ENCODE results near the gene MREG. TPM values are rescaled to one million over a fixed set of nuclear protein-coding genes. Genes with fewer than 3 reads are reported as not detected.
"Not testable (repeated sequence)": the region's sequence is repeated elsewhere in the genome, so short reads cannot be mapped to it uniquely, and the experiment has no call there.

Gene MREG
- total RNA-seq, 1 donor from 2014 or later = 1.8 TPM

DNA sequence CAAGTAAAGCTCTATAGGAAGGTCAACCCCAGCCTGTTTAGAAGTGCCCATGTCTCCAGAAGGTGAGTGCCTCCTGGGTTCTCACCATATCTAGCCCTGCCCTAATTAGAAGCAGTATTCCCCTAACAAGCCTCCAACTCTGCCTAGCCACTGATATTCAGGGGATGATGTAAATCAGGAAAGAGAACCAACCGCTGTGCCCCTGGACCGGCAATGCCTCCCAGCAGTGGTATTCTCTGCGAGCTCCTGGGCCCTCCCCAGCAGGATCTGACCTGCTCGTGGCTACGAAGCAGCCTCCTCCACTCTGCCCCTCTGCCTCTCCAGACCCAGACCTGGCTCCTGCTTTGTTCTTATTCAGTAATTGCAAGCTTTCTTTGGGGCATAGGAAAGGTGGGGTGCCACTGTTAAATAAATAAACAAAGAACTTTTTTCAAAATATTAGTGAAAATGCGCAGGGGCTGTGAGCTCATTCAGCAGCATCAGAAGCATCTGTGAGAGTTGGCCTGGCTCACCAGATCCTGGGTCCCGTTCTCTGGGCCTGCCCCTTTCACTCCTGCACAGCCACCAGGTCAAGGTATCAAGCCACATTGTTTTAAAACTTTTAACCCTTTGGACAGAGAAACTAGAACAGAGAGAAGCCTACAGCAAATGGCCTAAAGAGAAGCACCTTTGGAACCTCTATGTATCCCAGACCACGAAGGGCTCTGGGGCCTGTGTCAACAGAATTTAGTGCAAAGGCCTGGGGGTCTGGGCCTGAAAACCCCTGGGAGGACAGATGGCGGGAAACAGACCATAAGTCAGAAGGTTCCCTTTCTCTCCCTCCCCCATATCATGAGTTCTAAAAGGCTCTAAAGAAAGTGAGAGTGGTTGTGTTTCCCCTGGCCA is 11.9 kb downstream of the MREG start:
- H3K4me3 Mint-ChIP-seq (ENCODE audit: unreplicated experiment) = no peak overlapping the region
- H3K36me3 Mint-ChIP-seq (ENCODE audit: low read depth) = peaks cover 3% of the 10 kb centered on the region
- no peak for DNase-seq (ENCODE audit: low spot score)
- H3K9me3 Mint-ChIP-seq (ENCODE audit: low read depth) = no peaks in the 10 kb centered on the region
- no peaks in the 10 kb centered on the region for H3K27me3 Mint-ChIP-seq (ENCODE audit: low read depth)
- no peak overlapping the region for H3K27ac Mint-ChIP-seq (ENCODE audit: unreplicated experiment)
- H3K4me1 Mint-ChIP-seq (ENCODE audit: low read depth) = peaks cover 10% of the 10 kb centered on the region
- TF ChIP-seq CTCF (IDR thresholded peaks at IDR 0.05) = no peak

DNA sequence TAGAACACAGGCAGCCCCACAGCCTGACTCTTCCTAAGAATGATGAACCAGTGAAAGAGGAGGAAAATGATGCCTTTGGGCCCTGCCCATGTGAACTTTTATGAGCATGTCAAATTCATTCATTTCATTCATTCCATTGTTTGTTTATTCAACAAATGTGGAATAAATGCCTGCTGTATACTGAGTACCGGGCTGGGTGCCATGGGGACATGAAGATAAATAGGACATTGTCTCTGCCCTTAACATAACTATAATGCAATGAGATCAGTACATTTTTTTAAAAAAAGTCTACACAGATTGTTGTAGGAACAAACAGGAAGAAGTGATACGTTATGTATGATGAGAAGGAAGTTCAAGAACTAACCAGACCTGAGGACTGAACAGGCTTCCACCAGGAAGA is 14.7 kb downstream of the MREG start:
- Mint-ChIP-seq H3K4me1 (ENCODE audit: low read depth) (peaks cover 6% of the 10 kb centered on the region), H3K36me3 (ENCODE audit: low read depth) (peaks cover 3% of the 10 kb centered on the region), H3K27me3 (ENCODE audit: low read depth) (no peaks in the 10 kb centered on the region), H3K9me3 (ENCODE audit: low read depth) (no peaks in the 10 kb centered on the region), H3K27ac (ENCODE audit: unreplicated experiment) (no peak overlapping the region), H3K4me3 (ENCODE audit: unreplicated experiment) (no peak overlapping the region)
- no peak for DNase-seq (ENCODE audit: low spot score)
- TF ChIP-seq CTCF (IDR thresholded peaks at IDR 0.05) = no peak

DNA sequence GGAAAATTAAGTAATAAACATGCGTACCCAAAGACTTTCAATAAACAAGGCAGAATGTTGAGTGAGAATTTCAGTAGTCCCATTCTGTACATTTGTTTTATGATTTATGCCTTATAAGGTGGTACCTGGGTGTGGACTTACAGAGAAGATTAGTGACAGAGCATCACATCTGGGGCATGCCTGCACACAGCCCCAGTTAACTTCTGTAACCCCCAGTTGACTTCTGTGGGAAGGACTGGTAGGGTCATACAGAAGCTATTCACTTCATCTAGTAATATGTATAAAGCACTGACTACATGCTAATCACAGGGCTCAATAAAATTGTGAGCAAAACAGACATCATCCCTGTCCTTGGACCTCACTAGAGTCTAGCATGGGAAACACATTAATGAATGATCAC is 16.1 kb downstream of the MREG start:
- no peak for TF ChIP-seq CTCF (IDR thresholded peaks at IDR 0.05)
- Mint-ChIP-seq H3K27ac (ENCODE audit: unreplicated experiment) (no peak overlapping the region), H3K27me3 (ENCODE audit: low read depth) (no peaks in the 10 kb centered on the region), H3K9me3 (ENCODE audit: low read depth) (no peaks in the 10 kb centered on the region), H3K36me3 (ENCODE audit: low read depth) (no peaks in the 10 kb centered on the region), H3K4me3 (ENCODE audit: unreplicated experiment) (no peak overlapping the region), H3K4me1 (ENCODE audit: low read depth) (peaks cover 5% of the 10 kb centered on the region)
- DNase-seq (ENCODE audit: low spot score) = no peak

DNA sequence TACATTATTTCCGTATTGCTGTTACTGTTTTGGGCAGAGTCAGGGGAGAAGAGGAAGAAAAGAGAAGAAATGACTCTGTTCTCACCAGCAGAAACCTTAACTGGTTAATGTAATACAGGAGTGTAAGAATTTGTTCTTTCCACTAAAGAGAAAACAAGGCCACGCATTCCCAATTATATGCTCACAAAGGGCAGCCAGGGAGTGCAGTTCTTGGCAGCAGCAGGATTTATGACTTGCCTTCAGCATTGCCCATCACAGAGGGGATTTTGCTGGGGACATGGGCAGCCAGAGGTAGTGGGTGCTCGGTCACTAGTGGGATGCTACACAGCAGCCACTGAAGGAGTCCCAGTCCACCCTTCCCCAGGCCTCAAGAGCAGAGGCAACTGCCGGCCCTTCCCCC is 18.4 kb downstream of the MREG start:
- no peak for TF ChIP-seq CTCF (IDR thresholded peaks at IDR 0.05)
- Mint-ChIP-seq H3K27me3 (ENCODE audit: low read depth) (no peaks in the 10 kb centered on the region), H3K4me3 (ENCODE audit: unreplicated experiment) (no peak overlapping the region), H3K27ac (ENCODE audit: unreplicated experiment) (no peak overlapping the region), H3K36me3 (ENCODE audit: low read depth) (peaks cover 15% of the 10 kb centered on the region), H3K9me3 (ENCODE audit: low read depth) (peaks cover 15% of the 10 kb centered on the region), H3K4me1 (ENCODE audit: low read depth) (peaks cover 9% of the 10 kb centered on the region)
- no peak for DNase-seq (ENCODE audit: low spot score)

- H3K36me3 Mint-ChIP-seq (ENCODE audit: low read depth) = peaks cover 21% of the 10 kb centered on the region
- H3K9me3 Mint-ChIP-seq (ENCODE audit: low read depth) = peaks cover 28% of the 10 kb centered on the region
- not testable (repeated sequence) for H3K27me3 Mint-ChIP-seq (ENCODE audit: low read depth); DNase-seq (ENCODE audit: low spot score); H3K27ac Mint-ChIP-seq (ENCODE audit: unreplicated experiment); H3K4me3 Mint-ChIP-seq (ENCODE audit: unreplicated experiment)
- peaks cover 14% of the 10 kb centered on the region for H3K4me1 Mint-ChIP-seq (ENCODE audit: low read depth)
These were observed 24.7 kb downstream of the MREG start for GRCh38 chr2:215988556-215989207.
